ENCODE measurements around the gene SPRTN.
A peak's percentile ranks its signal among the peaks of the same experiment; 100 is the strongest.

Gene SPRTN

GRCh38 chr1:231359113-231359512 is 21.0 kb downstream of the SPRTN start:
- DNase-seq (ENCODE audit: low read depth): peak; percentile 95
- no peak overlapping the region for H3K4me3 ChIP-seq (replicated peaks; ENCODE audit: low read depth, low read length)
- no peak for TF ChIP-seq CTCF (IDR thresholded peaks at IDR 0.05; ENCODE audit: low read length, missing control alignments)

- no peak for DNase-seq (ENCODE audit: low read depth)
- H3K4me3 ChIP-seq (replicated peaks; ENCODE audit: low read depth, low read length): no peak overlapping the region
- no peak for TF ChIP-seq CTCF (IDR thresholded peaks at IDR 0.05; ENCODE audit: low read length, missing control alignments)
These were observed 24.2 kb downstream of the SPRTN start for GRCh38 chr1:231362325-231362724.

GRCh38 chr1:231363624-231364023 is 25.5 kb downstream of the SPRTN start:
- TF ChIP-seq CTCF (IDR thresholded peaks at IDR 0.05; ENCODE audit: low read length, missing control alignments): no peak
- H3K4me3 ChIP-seq (replicated peaks; ENCODE audit: low read depth, low read length): no peak overlapping the region
- no peak for DNase-seq (ENCODE audit: low read depth)

GRCh38 chr1:231364192-231364591 is 26.1 kb downstream of the SPRTN start:
- TF ChIP-seq CTCF (IDR thresholded peaks at IDR 0.05; ENCODE audit: low read length, missing control alignments): no peak

GRCh38 chr1:231369282-231369681 is 31.2 kb downstream of the SPRTN start:
- H3K4me3 ChIP-seq (replicated peaks; ENCODE audit: low read depth, low read length): no peak overlapping the region
- no peak for DNase-seq (ENCODE audit: low read depth)
- TF ChIP-seq CTCF (IDR thresholded peaks at IDR 0.05; ENCODE audit: low read length, missing control alignments): no peak

More at GRCh38 chr1:231364192-231364591, 26.1 kb downstream of the SPRTN start:
- DNase-seq (ENCODE audit: low read depth): no peak
- H3K4me3 ChIP-seq (replicated peaks; ENCODE audit: low read depth, low read length): no peak overlapping the region

- no peak for DNase-seq (ENCODE audit: low read depth)
- H3K4me3 ChIP-seq (replicated peaks; ENCODE audit: low read depth, low read length): no peak overlapping the region
- no peak for TF ChIP-seq CTCF (IDR thresholded peaks at IDR 0.05; ENCODE audit: low read length, missing control alignments)
These were observed 34.4 kb downstream of the SPRTN start for GRCh38 chr1:231372501-231372900.

GRCh38 chr1:231374394-231374793 is 36.3 kb downstream of the SPRTN start:
- no peak for DNase-seq (ENCODE audit: low read depth)
- no peak overlapping the region for H3K4me3 ChIP-seq (replicated peaks; ENCODE audit: low read depth, low read length)
- no peak for TF ChIP-seq CTCF (IDR thresholded peaks at IDR 0.05; ENCODE audit: low read length, missing control alignments)
